ENCODE data around the gene ROCK2. TPM values are rescaled to one million over a fixed set of nuclear protein-coding genes. Genes with fewer than 3 reads are reported as not detected.
A peak's percentile ranks its signal among the peaks of the same experiment; 100 is the strongest.

ROCK2 gene
- total and polyA plus RNA-seq, 2 of the 13 experiments (the other 11 are each of a cell fraction or from before 2014, with no cell fraction given) = 38.1 to 119 TPM

DNA sequence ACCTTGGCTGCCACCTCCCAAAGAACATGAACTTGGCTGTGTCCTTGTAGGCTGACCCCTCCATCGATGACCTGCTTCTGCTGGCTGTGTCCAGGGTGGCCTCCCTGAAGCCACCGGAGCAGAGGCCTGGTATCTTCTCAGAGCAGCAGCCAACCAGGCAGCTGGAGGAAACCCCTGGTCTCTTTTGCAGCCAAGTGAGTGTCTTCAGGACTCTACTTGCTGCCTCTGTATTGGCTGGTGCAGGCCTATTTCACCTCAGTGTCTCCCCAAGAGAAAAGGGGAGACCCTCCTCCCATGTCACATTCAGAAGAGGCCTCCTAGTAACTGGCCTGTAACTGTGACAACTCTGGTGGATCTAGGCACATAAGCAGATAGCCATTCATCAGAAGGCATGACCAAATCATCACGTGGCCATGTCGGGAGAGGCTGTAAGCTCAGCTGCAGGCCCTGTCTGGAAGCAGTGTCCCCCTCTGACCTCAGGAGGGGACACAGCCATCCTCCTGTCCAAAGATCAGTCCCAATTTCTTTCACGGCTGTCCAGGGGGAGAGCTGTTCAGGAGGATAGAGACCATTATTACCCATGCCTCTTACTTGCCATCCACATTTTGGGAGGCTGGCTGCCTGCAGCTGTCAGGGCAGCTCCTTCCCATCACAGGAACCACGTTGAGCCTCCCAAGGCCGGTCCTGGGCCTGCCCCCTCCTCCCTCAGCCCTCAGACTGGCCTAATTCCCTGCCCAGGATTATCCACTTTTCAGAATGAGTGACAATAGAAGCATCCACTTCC lies 20.9 kb upstream of the ROCK2 start (continued):
- TF ChIP-seq, protein P1, sequence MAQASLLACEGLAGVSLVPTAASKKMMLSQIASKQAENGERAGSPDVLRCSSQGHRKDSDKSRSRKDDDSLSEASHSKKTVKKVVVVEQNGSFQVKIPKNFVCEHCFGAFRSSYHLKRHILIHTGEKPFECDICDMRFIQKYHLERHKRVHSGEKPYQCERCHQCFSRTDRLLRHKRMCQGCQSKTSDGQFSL (CRISPR knock-in tag; IDR thresholded peaks at IDR 0.05) = no peak; the same call in 1 of the 2 replicates
- 0 out of 2 replicates have a peak, but pooled peaks have one; percentile 57 for TF ChIP-seq CBFB (CRISPR knock-in tag; IDR thresholded peaks at IDR 0.05)
- TF ChIP-seq, protein P2, sequence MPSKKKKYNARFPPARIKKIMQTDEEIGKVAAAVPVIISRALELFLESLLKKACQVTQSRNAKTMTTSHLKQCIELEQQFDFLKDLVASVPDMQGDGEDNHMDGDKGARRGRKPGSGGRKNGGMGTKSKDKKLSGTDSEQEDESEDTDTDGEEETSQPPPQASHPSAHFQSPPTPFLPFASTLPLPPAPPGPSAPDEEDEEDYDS (CRISPR knock-in tag; IDR thresholded peaks at IDR 0.05) = peak; percentile 98
- TF ChIP-seq, protein P3, sequence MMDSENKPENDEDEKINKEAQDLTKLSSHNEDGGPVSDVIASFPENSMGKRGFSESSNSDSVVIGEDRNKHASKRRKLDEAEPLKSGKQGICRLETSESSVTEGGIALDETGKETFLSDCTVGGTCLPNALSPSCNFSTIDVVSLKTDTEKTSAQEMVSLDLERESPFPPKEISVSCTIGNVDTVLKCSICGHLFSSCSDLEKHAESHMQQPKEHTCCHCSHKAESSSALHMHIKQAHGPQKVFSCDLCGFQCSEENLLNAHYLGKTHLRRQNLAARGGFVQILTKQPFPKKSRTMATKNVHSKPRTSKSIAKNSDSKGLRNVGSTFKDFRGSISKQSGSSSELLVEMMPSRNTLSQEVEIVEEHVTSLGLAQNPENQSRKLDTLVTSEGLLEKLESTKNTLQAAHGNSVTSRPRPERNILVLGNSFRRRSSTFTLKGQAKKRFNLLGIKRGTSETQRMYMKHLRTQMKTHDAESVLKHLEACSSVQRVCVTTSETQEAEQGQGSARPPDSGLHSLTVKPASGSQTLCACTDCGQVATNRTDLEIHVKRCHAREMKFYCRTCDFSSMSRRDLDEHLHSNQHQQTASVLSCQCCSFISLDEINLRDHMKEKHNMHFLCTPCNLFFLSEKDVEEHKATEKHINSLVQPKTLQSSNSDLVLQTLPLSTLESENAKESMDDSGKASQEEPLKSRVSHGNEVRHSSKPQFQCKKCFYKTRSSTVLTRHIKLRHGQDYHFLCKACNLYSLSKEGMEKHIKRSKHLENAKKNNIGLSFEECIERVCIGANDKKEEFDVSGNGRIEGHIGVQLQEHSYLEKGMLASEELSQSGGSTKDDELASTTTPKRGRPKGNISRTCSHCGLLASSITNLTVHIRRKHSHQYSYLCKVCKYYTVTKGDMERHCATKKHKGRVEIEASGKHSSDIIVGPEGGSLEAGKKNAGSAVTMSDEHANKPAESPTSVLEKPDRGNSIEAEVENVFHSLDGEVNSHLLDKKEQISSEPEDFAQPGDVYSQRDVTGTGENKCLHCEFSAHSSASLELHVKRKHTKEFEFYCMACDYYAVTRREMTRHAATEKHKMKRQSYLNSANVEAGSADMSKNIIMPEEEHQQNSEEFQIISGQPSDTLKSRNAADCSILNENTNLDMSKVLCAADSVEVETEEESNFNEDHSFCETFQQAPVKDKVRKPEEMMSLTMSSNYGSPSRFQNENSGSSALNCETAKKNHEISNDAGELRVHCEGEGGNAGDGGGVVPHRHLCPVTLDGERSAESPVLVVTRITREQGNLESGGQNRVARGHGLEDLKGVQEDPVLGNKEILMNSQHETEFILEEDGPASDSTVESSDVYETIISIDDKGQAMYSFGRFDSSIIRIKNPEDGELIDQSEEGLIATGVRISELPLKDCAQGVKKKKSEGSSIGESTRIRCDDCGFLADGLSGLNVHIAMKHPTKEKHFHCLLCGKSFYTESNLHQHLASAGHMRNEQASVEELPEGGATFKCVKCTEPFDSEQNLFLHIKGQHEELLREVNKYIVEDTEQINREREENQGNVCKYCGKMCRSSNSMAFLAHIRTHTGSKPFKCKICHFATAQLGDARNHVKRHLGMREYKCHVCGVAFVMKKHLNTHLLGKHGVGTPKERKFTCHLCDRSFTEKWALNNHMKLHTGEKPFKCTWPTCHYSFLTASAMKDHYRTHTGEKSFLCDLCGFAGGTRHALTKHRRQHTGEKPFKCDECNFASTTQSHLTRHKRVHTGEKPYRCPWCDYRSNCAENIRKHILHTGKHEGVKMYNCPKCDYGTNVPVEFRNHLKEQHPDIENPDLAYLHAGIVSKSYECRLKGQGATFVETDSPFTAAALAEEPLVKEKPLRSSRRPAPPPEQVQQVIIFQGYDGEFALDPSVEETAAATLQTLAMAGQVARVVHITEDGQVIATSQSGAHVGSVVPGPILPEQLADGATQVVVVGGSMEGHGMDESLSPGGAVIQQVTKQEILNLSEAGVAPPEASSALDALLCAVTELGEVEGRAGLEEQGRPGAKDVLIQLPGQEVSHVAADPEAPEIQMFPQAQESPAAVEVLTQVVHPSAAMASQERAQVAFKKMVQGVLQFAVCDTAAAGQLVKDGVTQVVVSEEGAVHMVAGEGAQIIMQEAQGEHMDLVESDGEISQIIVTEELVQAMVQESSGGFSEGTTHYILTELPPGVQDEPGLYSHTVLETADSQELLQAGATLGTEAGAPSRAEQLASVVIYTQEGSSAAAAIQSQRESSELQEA (CRISPR knock-in tag; IDR thresholded peaks at IDR 0.05; ENCODE audit: not compliant biosample characterization) = peak; percentile 56
- TF ChIP-seq RARG (CRISPR knock-in tag; IDR thresholded peaks at IDR 0.05; ENCODE audit: low read depth) = no peak
- TF ChIP-seq TEAD2 (CRISPR knock-in tag; IDR thresholded peaks at IDR 0.05) = no peak
- TF ChIP-seq SOX5 (CRISPR knock-in tag; IDR thresholded peaks at IDR 0.05; ENCODE audit: borderline replicate concordance) = peak; percentile 45; the same call in 1 of the 2 replicates
- no peak for TF ChIP-seq NPAS2 (CRISPR knock-in tag; IDR thresholded peaks at IDR 0.05; ENCODE audit: borderline replicate concordance)
- no peak for TF ChIP-seq REL (CRISPR knock-in tag; conservative IDR thresholded peaks at IDR 0.05)
- peak; percentile 63; the same call in 1 of the 2 replicates for TF ChIP-seq ZMAT3 (CRISPR knock-in tag; conservative IDR thresholded peaks at IDR 0.05)
- peak; percentile 47; the same call in 1 of the 2 replicates for TF ChIP-seq KDM5A (IDR thresholded peaks at IDR 0.05; ENCODE audit: borderline replicate concordance, low read length)
- TF ChIP-seq ZNF850 (CRISPR knock-in tag; conservative IDR thresholded peaks at IDR 0.05) = no peak
- no peak for TF ChIP-seq CC2D1A (CRISPR knock-in tag; IDR thresholded peaks at IDR 0.05)
- TF ChIP-seq, protein P4, sequence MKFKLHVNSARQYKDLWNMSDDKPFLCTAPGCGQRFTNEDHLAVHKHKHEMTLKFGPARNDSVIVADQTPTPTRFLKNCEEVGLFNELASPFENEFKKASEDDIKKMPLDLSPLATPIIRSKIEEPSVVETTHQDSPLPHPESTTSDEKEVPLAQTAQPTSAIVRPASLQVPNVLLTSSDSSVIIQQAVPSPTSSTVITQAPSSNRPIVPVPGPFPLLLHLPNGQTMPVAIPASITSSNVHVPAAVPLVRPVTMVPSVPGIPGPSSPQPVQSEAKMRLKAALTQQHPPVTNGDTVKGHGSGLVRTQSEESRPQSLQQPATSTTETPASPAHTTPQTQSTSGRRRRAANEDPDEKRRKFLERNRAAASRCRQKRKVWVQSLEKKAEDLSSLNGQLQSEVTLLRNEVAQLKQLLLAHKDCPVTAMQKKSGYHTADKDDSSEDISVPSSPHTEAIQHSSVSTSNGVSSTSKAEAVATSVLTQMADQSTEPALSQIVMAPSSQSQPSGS (CRISPR knock-in tag; IDR thresholded peaks at IDR 0.05) = no peak
- TF ChIP-seq ZNF563 (CRISPR knock-in tag; IDR thresholded peaks at IDR 0.05) = peak; percentile 54; the same call in 1 of the 2 replicates
- no peak for TF ChIP-seq ZNF530 (CRISPR knock-in tag; IDR thresholded peaks at IDR 0.05; ENCODE audit: low read depth)
- no peak for TF ChIP-seq IRX3 (CRISPR knock-in tag; IDR thresholded peaks at IDR 0.05; ENCODE audit: borderline replicate concordance, low read depth)
- peak; percentile 95 for TF ChIP-seq HNF4A (CRISPR knock-in tag; IDR thresholded peaks at IDR 0.05)
- peak; percentile 53; the same call in 1 of the 2 replicates for TF ChIP-seq KDM6A (CRISPR knock-in tag; IDR thresholded peaks at IDR 0.05; ENCODE audit: low read depth)

Measured in HepG2 (cell line).